Right cardiac atrium (tissue), 5 donors: Measurements from ENCODE around the gene MAD2L2. TPM values are rescaled to one million over a fixed set of nuclear protein-coding genes. Genes with fewer than 3 reads are reported as not detected.

Source experiments
- ATAC-seq, 2 donors: fragments of 200-7000 bp; cut with Tn5 transposase; one replicate each; pipeline versions ENCODE4 v1.8.0 to v1.9.1; 2020; ENCODE audit warnings: moderate library complexity in 2 of 2, mild to moderate bottlenecking in 1 of 2
- DNase-seq, 3 donors: peaks; one replicate each; pipeline ENCODE4 v3.0.0-alpha.2; 2020
- H3K27ac ChIP-seq: one replicate; pipeline ENCODE4 v1.5.1; 2013; ENCODE audit warnings: mild to moderate bottlenecking, low read length, control low read depth, moderate library complexity
- H3K27me3 ChIP-seq: one replicate; pipeline ENCODE4 v1.6.1; 2013; ENCODE audit not compliant: control insufficient read depth, insufficient read depth
- H3K4me1 ChIP-seq: one replicate; pipeline ENCODE4 v1.6.1; 2013; ENCODE audit warnings: low read length; ENCODE audit not compliant: control insufficient read depth, insufficient read depth
- H3K4me3 ChIP-seq: one replicate; pipeline ENCODE4 v1.5.1; 2013; ENCODE audit warnings: low read length, control low read depth
- H3K9me3 ChIP-seq: one replicate; pipeline ENCODE4 v1.6.1; 2013; ENCODE audit warnings: low read length; ENCODE audit not compliant: control insufficient read depth
- WGBS: extraction: QIAGEN DNeasy Blood & Tissue Kit; methylation state at CpG from one replicate; pipeline ENCODE4 v1.1.7; 2013; 5-methylcytosine and 5-hydroxymethylcytosine counted together
- intact Hi-C, 4 donors: fragments of 100-400 bp; cut with DNase I; formaldehyde crosslinking; loops; one replicate each; pipeline versions ENCODE4 v1.11.0 to v1.14.0; 2022 to 2023
- polyA plus RNA-seq: library from polyadenylated mRNA; stranded (reverse); fragments of 200-250 nt; gene quantifications from one replicate; pipeline ENCODE4 v1.2.3, GENCODE V29; 2013
- total RNA-seq, 4 donors: library from RNA; stranded (reverse); fragmentation: NEBNext Ultra II Directional; extraction: Animal tissue kit (Norgen Biotek cat#: 25700); gene quantifications; one replicate each; pipeline ENCODE4 v1.2.1, GENCODE V29; 2021
- donor health status: healthy with polysubstance abuse.
- donor health status: DM: no; HTN: yes; CAD: no.
- donor health status: DM: no; HTN: no; CAD: no.
- donor health status: DM: no; HTN: yes; CAD: no; lungs with severe emphysema.
- donor health status: DM: yes; HTN: yes; CAD: no.

The MAD2L2 gene
- total and polyA plus RNA-seq, 5 donors: 15.5 to 22.8 (median 17.6) TPM

- WGBS: 57% methylated on average over 15 of the region's 15 CpGs
These were observed 51.5 kb downstream of the MAD2L2 start for GRCh38 chr1:11629184-11630016.

GRCh38 chr1:11628767-11629166 lies 52.2 kb downstream of the MAD2L2 start:
- WGBS: 91% methylated on average over 7 of the region's 7 CpGs
- Histone ChIP-seq H3K9me3 (no peaks in the 10 kb centered on the region), H3K27me3 (no peaks in the 10 kb centered on the region), H3K27ac (no peak overlapping the region), H3K4me1 (no peaks in the 10 kb centered on the region), H3K4me3 (no peak overlapping the region)
- ATAC-seq (no peak), DNase-seq (no peak)
- intact Hi-C loops: no loop called here

More at GRCh38 chr1:11629184-11630016, 51.5 kb downstream of the MAD2L2 start:
- ATAC-seq: no peak
- Histone ChIP-seq H3K4me3 (no peak overlapping the region), H3K4me1 (no peaks in the 10 kb centered on the region), H3K27ac (no peak overlapping the region), H3K9me3 (no peaks in the 10 kb centered on the region), H3K27me3 (no peaks in the 10 kb centered on the region)
- intact Hi-C loops: loop anchor here in 2 of 4 donors (10.0 kb wide), 2 partner anchors 145 to 155 kb away; partner anchors contain the start of gene DISP3 (in 1 of the 2)
- DNase-seq: no peak

DNA sequence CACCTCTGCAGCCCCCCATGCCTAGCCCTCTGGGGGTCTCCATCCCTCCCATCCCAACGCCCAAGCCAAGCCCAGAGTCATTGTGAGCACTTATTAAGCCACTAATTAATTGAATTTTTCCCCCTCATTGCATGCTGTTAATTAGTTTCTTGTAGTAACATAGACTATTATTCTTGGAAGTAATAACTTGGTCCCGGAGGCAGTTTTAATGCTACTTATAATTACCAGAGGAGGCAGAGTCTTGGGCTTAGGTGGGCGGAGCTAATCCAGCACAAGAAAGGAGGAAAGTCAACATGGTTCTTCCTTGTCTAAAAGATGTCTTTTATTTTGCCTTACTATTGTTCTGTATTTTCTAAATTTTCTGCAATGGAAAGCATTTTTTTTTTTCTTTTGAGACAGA lies 54.4 kb downstream of the MAD2L2 start:
- H3K4me3 ChIP-seq: no peak overlapping the region
- intact Hi-C loops: no loop called here
- WGBS: 61% methylated on average over 3 of the region's 3 CpGs

More for the DNA sequence above, 54.4 kb downstream of the MAD2L2 start:
- no peaks in the 10 kb centered on the region for H3K4me1 ChIP-seq
- DNase-seq: no peak
- no peak for ATAC-seq
- no peaks in the 10 kb centered on the region for H3K9me3 ChIP-seq
- no peaks in the 10 kb centered on the region for H3K27me3 ChIP-seq
- H3K27ac ChIP-seq: no peak overlapping the region

Other genes with a start within 250 kb of the MAD2L2 start
- under 1 TPM in 1 of 4 donors, not detected in 3; 0.06 TPM for gene DISP3, start 202.0 kb downstream of the MAD2L2 start, total RNA-seq
- gene DISP3, start 202.0 kb downstream of the MAD2L2 start, polyA plus RNA-seq: 0.02 TPM
- 10 to 100 TPM in 1 of 4 donors, 1 to 10 TPM in 3; 5.4 to 10.6 (median 6.5) TPM for gene FBXO2, start 26.7 kb downstream of the MAD2L2 start, total RNA-seq
- gene FBXO2, start 26.7 kb downstream of the MAD2L2 start, polyA plus RNA-seq: 14.0 TPM
- gene FBXO44, start 26.3 kb downstream of the MAD2L2 start, total RNA-seq: 10 to 100 TPM; 18.5 to 30.1 (median 24.8) TPM
- 25.1 TPM for gene FBXO44, start 26.3 kb downstream of the MAD2L2 start, polyA plus RNA-seq
- 1 to 10 TPM; 4.5 to 7.9 (median 5.9) TPM for gene FBXO6, start 16.9 kb downstream of the MAD2L2 start, total RNA-seq
- gene FBXO6, start 16.9 kb downstream of the MAD2L2 start, polyA plus RNA-seq: 9.9 TPM
- under 1 TPM in 3 of 4 donors, not detected in 1; 0.03 to 0.08 (median 0.03) TPM for gene DRAXIN, start 10.6 kb upstream of the MAD2L2 start, total RNA-seq
- gene DRAXIN, start 10.6 kb upstream of the MAD2L2 start, polyA plus RNA-seq: 0.02 TPM
- gene AGTRAP, start 55.0 kb upstream of the MAD2L2 start, total RNA-seq: 10 to 100 TPM; 17.5 to 25.0 (median 21.9) TPM
- gene AGTRAP, start 55.0 kb upstream of the MAD2L2 start, polyA plus RNA-seq: 23.9 TPM
- gene C1orf167, start 81.0 kb upstream of the MAD2L2 start, total RNA-seq: 1 to 10 TPM; 1.3 to 2.7 (median 2.0) TPM
- 4.0 TPM for gene C1orf167, start 81.0 kb upstream of the MAD2L2 start, polyA plus RNA-seq
- gene MTHFR, start 124.8 kb upstream of the MAD2L2 start, total RNA-seq: 10 to 100 TPM; 46.6 to 75.2 (median 58.9) TPM
- gene MTHFR, start 124.8 kb upstream of the MAD2L2 start, polyA plus RNA-seq: 36.7 TPM
- 10 to 100 TPM; 30.4 to 54.9 (median 36.8) TPM for gene CLCN6, start 125.0 kb upstream of the MAD2L2 start, total RNA-seq
- gene CLCN6, start 125.0 kb upstream of the MAD2L2 start, polyA plus RNA-seq: 16.2 TPM
- gene NPPA, start 166.6 kb upstream of the MAD2L2 start, total RNA-seq: over 10,000 TPM; 26,185 to 59,291 (median 38,228) TPM
- gene NPPA, start 166.6 kb upstream of the MAD2L2 start, polyA plus RNA-seq: 45,715 TPM
- 1,000 to 10,000 TPM in 1 of 4 donors, 100 to 1,000 TPM in 1, 10 to 100 TPM in 2; 37.1 to 2,245 (median 160) TPM for gene NPPB, start 177.8 kb upstream of the MAD2L2 start, total RNA-seq
- 1,679 TPM for gene NPPB, start 177.8 kb upstream of the MAD2L2 start, polyA plus RNA-seq
- gene KIAA2013, start 245.3 kb upstream of the MAD2L2 start, total RNA-seq: 10 to 100 TPM; 34.6 to 38.1 (median 36.3) TPM
- gene KIAA2013, start 245.3 kb upstream of the MAD2L2 start, polyA plus RNA-seq: 37.3 TPM